ENCODE data around the gene GLTP.

GRCh38 chr12:109905301-109905700, 25.0 kb upstream of the GLTP start:
- TF ChIP-seq EZH2 (IDR thresholded peaks at IDR 0.05; ENCODE audit: insufficient read depth, poor library complexity, severe bottlenecking) = no peak
- TF ChIP-seq EZH2phosphoT487 (IDR thresholded peaks at IDR 0.05; ENCODE audit: insufficient read depth, low read depth) = no peak
